A673 (cell line): ENCODE measurements around the gene ACKR2.

Experiments used
- EZH2 ChIP-seq: fragments of 200-600 bp; sonication (generic); IDR thresholded peaks from 2 replicates; pipeline ENCODE4 v1.6.1; 2017; ENCODE audit warnings: borderline replicate concordance, low read depth, mild to moderate bottlenecking, mixed read lengths, antibody characterized with exemption, low read length; ENCODE audit not compliant: poor library complexity, severe bottlenecking
- TF ChIP-seq, protein P1 (sequence below): fragments of 300-800, 200-600 bp; sonication (generic); conservative IDR thresholded peaks from 2 replicates; pipeline ENCODE4 v1.5.1; 2017; ENCODE audit warnings: low read depth, mild to moderate bottlenecking, antibody characterized with exemption, low read length, moderate library complexity, mixed read lengths

DNA sequence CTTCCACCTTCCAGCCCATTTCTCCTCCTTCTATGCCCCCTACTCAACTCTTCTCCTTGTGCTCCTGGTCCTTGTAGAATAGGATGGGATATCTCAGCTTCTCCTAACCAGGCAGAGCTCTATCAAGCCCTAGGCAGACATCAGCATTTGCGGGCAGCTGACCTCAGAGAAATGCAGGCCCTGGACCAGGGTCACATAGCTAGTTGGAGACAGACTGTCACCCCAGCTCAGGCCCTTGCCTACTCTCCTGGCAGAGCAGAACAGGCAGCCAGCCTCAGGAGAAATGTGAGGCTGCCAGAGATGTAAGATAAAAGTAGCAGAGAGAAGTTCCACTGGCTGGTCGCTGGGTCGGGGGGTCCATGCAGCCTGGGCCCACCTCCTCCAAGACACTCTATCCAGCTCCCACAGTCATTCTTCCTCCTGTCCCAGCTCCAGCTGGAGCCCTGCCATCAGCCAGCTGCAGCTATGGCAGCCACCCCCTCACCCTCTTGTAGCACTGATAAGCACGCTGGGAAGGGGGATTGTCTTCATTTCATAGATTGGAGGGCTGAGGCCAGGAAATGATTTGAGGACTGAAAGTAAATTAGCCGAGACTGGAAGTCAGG, 62.4 kb downstream of the ACKR2 start:
- TF ChIP-seq, protein P1, sequence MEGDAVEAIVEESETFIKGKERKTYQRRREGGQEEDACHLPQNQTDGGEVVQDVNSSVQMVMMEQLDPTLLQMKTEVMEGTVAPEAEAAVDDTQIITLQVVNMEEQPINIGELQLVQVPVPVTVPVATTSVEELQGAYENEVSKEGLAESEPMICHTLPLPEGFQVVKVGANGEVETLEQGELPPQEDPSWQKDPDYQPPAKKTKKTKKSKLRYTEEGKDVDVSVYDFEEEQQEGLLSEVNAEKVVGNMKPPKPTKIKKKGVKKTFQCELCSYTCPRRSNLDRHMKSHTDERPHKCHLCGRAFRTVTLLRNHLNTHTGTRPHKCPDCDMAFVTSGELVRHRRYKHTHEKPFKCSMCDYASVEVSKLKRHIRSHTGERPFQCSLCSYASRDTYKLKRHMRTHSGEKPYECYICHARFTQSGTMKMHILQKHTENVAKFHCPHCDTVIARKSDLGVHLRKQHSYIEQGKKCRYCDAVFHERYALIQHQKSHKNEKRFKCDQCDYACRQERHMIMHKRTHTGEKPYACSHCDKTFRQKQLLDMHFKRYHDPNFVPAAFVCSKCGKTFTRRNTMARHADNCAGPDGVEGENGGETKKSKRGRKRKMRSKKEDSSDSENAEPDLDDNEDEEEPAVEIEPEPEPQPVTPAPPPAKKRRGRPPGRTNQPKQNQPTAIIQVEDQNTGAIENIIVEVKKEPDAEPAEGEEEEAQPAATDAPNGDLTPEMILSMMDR: no peak
- TF ChIP-seq EZH2: no peak
